ENCODE results near the gene BICC1.

GRCh38 chr10:58757352-58758065 lies 244.8 kb downstream of the BICC1 start:
- TF ChIP-seq, protein P1, sequence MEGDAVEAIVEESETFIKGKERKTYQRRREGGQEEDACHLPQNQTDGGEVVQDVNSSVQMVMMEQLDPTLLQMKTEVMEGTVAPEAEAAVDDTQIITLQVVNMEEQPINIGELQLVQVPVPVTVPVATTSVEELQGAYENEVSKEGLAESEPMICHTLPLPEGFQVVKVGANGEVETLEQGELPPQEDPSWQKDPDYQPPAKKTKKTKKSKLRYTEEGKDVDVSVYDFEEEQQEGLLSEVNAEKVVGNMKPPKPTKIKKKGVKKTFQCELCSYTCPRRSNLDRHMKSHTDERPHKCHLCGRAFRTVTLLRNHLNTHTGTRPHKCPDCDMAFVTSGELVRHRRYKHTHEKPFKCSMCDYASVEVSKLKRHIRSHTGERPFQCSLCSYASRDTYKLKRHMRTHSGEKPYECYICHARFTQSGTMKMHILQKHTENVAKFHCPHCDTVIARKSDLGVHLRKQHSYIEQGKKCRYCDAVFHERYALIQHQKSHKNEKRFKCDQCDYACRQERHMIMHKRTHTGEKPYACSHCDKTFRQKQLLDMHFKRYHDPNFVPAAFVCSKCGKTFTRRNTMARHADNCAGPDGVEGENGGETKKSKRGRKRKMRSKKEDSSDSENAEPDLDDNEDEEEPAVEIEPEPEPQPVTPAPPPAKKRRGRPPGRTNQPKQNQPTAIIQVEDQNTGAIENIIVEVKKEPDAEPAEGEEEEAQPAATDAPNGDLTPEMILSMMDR (IDR thresholded peaks at IDR 0.05), result no peak
- TF ChIP-seq POLR2A (IDR thresholded peaks at IDR 0.05) (no peak), POLR2AphosphoS5 (IDR thresholded peaks at IDR 0.05) (no peak)
